Measurements from ENCODE around the gene SEMA4A.
"Not testable (repeated sequence)": the region's sequence is repeated elsewhere in the genome, so short reads cannot be mapped to it uniquely, and the experiment has no call there.

SEMA4A gene

DNA sequence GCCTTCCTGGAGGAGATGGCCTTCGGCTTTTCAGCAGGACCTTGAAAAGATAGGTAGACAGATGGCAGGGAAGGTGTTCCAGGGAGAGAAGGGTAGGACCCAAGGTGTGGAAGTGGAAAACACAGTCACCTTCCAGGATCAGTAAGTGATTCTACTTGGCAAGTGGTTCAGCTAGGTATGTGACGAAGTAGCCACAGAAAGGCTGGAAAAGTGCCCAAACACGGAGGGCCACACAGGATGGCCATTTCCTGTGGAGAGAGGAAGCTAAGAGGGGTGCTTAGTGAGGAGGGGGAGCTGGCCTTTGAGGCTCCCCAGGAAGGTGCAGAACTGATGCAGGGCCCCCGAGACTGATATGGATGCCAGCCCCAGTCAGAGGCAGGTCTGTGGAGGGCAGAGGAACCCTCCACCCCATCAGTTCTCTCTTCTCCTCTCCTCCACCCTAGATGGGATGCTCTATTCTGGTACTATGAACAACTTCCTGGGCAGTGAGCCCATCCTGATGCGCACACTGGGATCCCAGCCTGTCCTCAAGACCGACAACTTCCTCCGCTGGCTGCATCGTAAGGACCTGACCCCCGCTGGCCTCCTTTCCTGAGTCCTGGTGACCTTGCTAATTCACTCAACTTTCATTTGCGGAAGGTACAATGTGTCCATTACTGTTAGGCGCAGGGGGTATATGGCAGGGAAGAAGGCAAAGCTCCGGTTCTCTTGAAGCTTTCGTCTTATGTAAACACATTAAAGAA lies 6.8 kb downstream of the SEMA4A start:
- no peak for DNase-seq (ENCODE audit: low read depth)

DNA sequence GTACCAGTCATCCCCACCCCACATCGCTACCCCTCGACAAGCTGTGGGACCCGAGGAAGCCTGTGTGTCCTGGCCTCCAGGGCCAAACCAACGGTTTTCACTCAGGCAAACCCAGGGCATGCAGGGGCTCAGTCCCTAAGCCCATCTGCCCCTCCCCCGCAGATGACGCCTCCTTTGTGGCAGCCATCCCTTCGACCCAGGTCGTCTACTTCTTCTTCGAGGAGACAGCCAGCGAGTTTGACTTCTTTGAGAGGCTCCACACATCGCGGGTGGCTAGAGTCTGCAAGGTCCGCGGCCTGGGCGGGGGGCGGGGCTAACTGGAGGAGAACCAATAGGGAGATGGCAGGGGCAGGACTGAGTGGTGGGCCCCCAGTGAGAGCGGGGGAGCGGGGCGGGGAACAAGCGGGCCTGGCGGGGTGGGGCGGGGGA lies 7.4 kb downstream of the SEMA4A start:
- no peak for DNase-seq (ENCODE audit: low read depth)

DNA sequence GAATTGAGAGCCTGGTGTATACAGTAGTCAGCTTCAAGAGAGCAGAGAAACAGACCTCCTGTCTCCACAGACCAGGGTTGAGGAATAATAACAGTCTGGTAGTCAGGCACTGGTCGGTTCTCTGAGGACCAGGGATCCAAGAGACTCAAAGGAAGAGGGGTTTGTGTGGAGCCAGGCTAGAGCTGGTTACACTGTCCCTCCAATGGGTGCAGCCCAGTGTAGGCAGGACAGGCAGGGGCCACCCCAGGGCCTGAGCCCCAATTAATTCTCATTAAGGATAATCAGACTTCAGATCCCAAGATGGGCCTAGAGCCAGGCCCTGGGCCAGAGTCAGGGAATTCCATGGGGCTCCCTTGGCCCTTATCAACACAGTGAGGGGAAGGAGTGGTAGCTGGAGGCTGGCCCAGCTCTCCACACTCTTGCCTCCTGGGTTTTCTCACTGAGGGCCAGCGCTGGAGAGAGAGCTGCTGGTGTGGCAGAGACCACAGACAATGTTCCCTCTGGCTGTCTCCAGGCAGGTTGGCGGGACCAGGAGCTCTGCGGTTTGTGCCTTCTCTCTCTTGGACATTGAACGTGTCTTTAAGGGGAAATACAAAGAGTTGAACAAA lies 9.1 kb downstream of the SEMA4A start:
- no peak for DNase-seq (ENCODE audit: low read depth)

DNA sequence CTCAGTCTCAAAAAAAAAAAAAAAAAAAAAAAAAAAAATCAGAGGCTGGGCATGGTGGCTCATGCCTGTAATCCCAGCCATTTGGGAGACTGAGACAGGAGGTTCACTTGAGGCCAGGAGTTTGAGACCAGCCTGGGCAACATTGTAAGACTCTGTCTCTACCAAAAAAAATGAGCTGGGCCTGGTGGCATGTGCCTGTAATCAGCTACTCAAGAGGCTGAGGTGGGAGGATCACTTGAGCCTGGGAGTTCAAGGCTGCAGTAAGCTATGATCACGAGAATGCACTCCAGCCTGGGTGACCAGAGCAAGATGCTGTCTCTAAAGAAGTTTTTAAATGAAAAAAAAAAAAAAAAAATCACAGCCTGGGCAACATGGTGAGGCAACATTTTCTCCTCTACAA lies 10.3 kb downstream of the SEMA4A start:
- no peak for DNase-seq (ENCODE audit: low read depth)

DNA sequence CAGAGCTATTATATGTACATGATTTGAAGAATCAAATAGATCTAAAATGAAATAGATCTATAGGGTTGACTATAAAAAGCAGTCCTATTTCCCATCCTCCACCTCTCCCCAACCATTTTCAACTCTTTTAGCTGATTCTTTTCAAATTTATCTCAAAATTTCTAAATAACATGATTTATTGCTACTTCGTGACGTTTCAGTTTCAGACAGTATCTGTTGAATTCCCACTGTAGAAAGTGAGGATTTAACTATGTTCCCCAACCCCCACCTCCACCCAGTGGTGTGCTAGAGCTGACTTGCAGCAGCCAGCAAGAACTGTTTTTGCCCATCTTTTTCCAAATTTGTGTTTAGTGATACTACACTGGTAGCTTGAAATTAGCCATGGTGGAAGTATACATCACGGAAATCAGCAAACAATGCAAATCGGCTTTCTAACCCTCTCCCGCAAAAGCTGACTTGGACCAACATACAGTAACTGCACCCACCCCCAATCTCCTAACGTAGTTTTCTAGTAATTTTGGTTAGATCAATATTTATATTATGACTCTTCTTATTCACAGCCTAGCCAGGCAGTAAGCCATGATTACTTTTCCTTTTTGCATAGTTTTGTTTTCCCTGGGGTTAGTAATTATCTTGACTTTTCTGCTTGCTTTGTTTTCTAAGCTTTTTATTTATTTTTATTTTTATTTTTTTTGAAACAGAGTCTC lies 10.9 kb downstream of the SEMA4A start:
- no peak for DNase-seq (ENCODE audit: low read depth)

DNA sequence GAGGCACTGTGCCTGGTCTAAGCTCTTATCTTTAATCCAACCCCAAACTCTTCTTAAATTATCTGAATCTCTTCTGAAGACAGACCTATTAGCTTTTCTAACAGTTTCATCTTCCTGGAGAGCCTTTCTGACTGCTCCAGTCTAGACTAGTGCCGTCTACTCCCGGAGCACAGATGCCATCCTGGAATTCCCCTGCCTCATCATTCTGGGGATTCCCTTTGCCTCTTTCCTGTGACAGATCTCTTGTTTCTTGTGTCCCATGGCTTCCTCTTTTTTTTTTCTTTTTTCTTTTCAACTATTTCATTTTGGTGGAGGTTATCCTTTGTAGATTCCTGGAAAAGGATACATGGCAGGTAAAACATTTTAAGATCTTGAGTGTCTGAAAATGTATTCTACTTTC lies 11.7 kb downstream of the SEMA4A start:
- DNase-seq (ENCODE audit: low read depth), result no peak

DNA sequence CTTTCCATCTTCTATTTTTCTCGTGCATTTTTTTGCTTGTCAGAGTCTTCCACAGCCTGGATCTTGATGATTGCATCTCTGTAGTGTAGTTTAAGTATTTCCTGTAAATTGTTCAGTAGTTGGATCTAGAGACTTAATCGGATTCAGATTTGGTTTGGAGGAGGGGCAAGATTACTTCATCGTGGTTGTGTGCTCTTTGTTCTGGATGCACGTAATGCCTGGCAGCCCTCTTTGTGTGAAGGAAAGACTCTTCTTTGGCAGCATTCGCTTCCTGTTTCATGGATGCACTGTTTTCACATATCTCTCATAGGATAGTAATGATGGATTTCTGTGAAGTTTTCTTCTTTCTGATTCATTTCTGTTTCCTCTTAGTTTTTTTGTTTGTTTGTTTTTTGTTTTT lies 14.2 kb downstream of the SEMA4A start:
- DNase-seq (ENCODE audit: low read depth), result no peak

DNA sequence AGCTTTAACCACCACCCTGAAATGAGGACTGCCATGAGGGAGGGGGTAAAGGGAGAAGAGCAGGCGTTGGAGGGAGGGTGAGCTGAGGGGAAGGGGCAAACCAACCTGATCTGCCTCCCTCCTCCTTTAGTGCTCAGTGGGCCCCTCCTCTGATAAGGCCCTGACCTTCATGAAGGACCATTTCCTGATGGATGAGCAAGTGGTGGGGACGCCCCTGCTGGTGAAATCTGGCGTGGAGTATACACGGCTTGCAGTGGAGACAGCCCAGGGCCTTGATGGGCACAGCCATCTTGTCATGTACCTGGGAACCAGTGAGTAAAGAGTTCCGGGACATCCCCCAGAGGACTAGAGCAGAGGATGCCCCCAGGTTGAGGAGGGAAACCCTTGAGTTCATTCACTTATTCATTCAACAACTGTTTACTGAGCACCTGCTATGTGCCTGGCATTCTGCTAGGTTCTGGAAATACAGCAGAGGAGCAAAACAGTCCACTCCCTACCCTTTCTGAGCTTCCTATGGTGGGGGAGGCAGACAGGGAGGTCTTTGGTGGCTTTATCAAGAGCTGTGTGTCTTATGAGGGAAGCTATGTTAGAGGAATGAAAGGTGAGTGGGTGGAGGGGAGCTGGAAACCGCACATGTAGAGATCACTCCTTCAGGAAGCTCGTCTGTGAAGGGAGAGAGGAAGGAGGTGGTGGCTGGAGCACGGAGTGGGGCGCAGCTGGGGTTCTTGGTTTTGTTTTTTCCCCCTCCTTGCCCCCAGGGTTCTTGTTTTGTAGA lies 19.5 kb downstream of the SEMA4A start:
- DNase-seq (ENCODE audit: low read depth), result no peak

DNA sequence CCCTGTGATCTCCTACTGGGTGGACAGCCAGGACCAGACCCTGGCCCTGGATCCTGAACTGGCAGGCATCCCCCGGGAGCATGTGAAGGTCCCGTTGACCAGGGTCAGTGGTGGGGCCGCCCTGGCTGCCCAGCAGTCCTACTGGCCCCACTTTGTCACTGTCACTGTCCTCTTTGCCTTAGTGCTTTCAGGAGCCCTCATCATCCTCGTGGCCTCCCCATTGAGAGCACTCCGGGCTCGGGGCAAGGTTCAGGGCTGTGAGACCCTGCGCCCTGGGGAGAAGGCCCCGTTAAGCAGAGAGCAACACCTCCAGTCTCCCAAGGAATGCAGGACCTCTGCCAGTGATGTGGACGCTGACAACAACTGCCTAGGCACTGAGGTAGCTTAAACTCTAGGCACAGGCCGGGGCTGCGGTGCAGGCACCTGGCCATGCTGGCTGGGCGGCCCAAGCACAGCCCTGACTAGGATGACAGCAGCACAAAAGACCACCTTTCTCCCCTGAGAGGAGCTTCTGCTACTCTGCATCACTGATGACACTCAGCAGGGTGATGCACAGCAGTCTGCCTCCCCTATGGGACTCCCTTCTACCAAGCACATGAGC lies 23.3 kb downstream of the SEMA4A start:
- DNase-seq (ENCODE audit: low read depth), result no peak

DNA sequence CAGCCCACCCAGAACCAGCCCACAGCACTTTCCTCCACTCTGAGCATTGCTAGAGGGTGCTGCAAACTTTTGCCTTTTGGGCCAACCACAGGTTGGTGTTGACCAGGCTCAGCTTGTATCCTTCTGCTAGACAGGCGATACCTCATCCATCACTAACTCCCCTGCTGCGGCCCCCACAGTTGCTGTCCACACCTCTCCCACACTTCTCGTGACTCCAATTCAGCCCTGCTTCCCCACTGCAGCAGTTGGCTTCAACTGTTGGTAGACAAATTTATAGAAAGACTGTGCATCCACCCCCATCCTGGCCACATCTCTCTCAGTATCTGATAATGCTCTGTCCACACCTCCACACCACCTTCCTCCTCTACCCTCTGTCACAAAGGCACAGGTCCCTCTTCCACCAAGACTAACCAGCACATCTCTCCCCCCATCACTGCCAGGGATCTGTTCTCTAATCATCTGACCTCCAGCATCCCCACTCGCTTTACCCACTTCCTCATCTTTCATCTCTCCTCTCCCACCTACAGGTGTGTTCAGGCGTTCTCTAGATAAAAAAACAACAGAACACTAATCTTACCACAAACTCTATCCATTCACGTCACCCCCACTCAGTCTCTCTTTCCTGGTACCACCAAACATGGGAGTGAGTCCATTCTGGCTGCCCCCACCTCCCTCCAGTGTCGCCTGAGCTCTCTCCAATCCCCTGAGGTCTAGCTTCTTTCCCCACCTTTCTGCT lies 24.7 kb downstream of the SEMA4A start:
- DNase-seq (ENCODE audit: low read depth), result no peak

DNA sequence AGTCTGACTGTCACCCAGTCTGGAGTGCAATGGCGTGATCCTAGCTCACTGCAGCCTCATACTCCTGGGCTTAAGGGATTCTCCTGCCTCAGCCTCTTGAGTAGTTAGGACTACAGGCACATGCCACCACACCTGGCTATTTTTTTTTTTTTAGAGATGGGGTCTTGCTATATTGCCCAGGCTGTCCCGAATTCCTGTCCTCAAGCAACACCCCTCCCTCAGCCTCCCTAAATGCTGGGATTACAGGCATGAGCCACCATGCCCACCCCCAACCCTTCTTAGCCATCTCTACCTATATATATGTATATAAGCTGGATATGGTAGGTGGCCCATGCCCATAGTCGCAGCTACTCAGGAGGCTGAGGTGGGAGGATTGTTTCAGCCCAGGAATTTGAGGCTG lies 27.1 kb downstream of the SEMA4A start:
- no peak for DNase-seq (ENCODE audit: low read depth)

DNA sequence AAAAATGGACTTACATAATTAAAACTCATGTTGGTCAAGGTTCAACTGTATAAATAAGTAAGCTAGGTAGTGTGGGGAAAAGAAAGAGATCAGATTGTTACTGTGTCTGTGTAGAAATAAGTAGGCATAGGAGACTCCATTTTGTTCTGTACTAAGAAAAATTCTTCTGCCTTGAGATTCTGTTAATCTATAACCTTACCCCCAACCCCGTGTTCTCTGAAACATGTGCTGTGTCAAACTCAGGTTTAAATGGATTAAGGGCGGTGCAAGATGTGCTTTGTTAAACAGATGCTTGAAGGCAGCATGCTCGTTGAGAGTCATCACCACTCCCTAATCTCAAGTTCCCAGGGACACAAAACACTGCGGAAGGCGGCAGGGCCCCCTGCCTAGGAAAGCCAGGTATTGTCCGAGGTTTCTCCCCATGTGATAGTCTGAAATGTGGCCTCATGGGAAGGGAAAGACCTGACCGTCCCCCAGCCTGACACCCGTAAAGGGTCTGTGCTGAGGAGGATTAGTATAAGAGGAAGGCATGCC lies 28.1 kb downstream of the SEMA4A start:
- not testable (repeated sequence) for DNase-seq (ENCODE audit: low read depth)

DNA sequence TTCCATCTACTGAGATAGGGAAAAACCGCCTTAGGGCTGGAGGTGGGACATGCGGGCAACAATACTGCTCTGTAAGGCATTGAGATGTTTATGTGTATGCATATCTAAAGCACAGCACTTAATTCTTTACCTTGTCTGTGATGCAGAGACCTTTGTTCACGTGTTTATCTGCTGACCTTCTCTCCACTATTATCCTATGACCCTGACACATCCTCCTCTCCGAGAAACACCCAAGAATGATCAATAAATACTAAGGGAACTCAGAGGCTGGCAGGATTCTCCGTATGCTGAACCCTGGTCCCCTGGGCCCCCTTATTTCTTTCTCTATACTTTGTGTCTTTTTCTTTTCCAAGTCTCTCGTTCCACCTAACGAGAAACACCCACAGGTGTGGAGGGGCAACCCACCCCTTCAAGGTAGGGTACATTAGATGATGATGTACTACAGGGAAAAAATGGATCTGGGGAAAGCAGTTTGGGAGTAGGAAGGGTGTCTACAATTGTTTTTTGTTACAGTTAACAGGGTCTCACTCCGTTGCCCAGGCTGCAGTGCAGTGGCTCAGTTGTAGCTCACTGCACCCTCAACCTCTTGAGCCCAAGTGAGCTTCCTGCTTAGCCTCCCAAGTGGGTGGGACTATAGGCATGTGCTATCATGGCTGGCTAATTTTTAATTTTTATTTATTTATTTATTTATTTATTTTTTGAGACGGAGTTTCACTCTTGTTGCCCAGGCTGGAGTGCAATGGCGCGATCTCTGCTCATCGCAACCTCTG lies 28.8 kb downstream of the SEMA4A start:
- DNase-seq (ENCODE audit: low read depth), result not testable (repeated sequence)

DNA sequence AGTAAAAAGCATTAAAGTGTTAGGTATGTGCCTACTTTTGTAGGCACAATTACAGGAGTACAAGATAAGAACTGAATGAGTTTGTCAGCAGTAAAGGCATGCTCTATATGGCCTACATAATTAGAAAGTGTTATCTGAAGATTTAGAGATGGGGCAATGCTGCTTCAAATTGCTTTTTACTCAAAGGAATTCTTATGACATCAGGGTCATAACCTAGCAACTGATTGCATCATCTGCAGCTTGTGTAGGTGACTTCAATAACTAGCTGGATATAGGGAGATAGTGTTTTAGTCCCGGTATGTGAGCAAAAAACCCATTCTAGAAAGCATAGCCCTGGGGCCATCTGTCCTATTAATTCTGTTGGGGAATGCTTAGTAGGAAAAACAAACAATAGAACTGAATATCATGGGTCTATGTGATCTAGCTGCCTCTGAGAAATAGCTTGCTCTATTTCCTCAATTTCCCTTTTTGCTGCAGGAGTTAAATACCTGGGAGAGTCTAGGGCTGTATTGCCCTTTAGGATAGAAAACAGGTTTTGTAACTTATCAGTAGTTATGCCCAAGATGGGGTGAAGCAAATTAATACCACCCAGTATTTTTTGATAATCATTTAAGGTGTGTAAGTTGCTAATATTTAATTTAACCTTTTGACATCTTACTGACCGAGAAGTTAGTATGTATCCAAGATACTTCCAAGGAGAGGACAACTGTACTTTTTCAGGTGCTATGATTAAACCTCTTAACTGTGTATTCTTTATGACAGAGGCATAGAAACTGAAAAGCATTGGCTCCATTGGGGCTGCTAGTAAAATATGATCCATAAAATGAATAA lies 33.2 kb downstream of the SEMA4A start:
- DNase-seq (ENCODE audit: low read depth), result not testable (repeated sequence)

DNA sequence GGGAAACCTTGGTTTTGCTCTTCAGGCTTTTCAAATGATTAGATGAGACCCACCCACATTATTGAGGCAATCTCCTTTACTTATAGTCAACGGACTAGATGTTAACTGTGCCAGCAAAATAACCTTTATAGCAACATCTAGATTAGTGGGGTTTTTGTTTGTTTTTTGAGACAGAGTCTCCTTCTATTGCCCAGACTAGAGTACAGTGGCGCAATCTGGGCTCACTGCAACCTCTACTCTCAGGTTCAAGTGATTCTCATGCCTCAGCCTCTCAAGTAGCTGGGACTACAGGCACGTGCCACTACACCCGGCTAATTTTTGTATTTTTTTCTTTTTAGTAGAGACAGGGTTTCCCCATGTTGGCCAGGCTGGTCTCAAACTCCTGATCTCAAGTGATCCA lies 36.9 kb downstream of the SEMA4A start:
- DNase-seq (ENCODE audit: low read depth), result not testable (repeated sequence)

DNA sequence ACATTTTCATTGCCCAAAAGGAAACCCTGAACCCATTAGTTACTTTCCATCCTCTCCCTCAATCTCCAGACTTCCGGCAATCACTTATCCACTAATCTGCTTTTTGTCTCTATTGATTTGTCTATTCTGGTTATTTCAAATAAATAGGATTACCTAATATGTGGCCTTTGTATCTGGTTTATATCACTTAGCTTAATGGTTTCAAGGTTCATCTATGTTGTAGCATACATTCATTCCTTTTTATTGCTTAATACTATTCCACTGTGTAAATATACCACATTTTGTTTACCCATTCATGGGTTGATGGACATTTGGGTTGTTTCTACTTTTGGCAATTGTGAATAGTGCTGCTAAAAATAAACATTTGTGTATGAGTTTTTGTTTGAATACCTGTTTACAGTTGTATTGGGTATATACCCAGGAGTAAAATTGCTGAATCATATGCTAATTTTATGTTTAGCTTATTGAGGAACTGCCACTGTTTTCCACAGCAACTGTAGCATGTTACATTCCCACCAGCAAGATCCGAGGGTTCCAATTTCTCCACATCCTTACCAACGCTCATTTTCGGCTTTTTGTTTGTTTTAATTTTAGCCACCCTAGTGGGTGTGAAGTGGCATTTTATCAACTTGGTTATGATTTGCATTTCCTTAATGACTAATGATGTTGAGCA lies 38.0 kb downstream of the SEMA4A start:
- DNase-seq (ENCODE audit: low read depth), result no peak

DNA sequence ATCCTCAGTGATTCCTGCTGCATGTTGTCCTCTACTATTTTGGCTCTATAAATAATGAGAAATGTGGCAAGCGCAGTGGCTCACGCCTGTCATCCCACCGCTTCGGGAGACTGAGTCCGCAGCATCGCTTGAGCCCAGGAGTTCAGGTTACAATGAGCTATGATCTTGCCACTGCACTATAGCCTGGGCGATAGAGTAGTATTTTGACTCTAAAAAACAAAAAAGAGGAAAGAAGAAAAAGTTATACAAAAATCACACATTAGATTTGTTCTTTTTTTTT lies 39.8 kb downstream of the SEMA4A start:
- no peak for DNase-seq (ENCODE audit: low read depth)

DNA sequence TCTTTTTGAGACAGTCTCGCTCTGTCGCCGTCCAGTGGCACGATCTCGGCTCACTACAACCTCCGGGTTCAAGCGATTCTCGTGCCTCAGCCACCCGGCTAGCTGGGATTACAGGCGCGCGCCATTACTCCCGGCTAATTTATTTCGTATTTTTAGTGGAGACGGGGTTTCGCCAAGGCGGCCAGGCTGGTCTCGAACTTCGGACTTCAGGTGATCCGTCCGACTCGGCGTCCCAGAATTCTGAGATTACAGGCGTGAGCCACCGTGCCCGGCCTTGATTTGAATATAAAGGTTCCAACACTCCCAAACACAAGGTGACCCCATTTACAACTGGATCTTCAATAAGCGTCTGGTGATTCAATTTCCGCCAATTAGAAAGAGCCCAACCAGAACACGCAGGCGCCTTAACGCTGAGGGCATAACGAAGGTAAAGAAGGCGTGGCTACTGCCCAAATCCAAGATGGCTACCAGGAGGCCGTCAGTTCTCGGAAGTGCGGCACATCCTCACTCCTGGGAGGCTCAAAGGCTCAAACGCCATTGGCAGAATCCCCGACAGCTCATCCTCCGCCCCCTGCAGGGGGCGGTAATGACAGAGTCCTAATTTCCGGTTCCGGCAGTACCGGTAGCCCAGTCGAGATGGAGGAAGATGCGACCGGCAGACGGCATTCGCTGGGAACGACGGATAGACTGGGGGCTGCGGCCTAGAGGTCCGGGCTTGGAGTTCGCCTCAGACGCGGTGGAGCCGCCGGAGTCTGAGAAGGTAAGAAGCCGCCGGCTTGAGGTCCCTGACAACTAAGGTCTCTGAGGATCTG lies 40.3 kb downstream of the SEMA4A start, which contains the start of gene SLC25A44:
Gene SLC25A44, plus strand, starts transcription at position 617 of the 812 bp plus-strand sequence. CDS start 5,744 bp downstream, outside the sequence.
- peak; percentile 92 for DNase-seq (ENCODE audit: low read depth)

All from stimulated activated CD8-positive, alpha-beta memory T cell treated with anti-CD3 and anti-CD28 coated beads, Interleukin-12 subunit alpha, Interleukin-12 subunit beta, amount 100 ng/mL, for 1 hour (primary cell).